Spleen (tissue), 11 donors: ENCODE results near the gene DNAL4. TPM values are rescaled to one million over a fixed set of nuclear protein-coding genes. Genes with fewer than 3 reads are reported as not detected.

ENCODE experiments used
- DNase-seq: peaks from one replicate; pipeline ENCODE4 v3.0.0-alpha.2; 2020
- H3K27ac ChIP-seq, 8 donors: fragments of 200-600 bp; sonication (generic) in 7 of 8; 1 replicate in 4 of 8; 2 replicates in 4 of 8; pipeline versions ENCODE4 v1.5.0 to v1.8.0; 2016 to 2021; ENCODE audit warnings: inconsistent platforms in 4 of 8, mild to moderate bottlenecking in 4 of 8, moderate library complexity in 1 of 8
- H3K27me3 ChIP-seq, 7 donors: fragments of 200-600 bp; sonication (generic) in 6 of 7; replicated peaks in 1 of 7; 1 replicate in 4 of 7; 2 replicates in 3 of 7; pipeline versions ENCODE4 v1.5.0 to v1.8.0; 2016 to 2021; ENCODE audit warnings: inconsistent platforms in 3 of 7, mild to moderate bottlenecking in 1 of 7
- H3K36me3 ChIP-seq, 6 donors: fragments of 200-600 bp; sonication (generic) in 5 of 6; 1 replicate in 4 of 6; 2 replicates in 2 of 6; pipeline versions ENCODE4 v1.5.0 to v1.8.0; 2016 to 2021; ENCODE audit warnings: inconsistent platforms in 2 of 6
- H3K4me1 ChIP-seq, 6 donors: fragments of 200-600 bp; sonication (generic) in 5 of 6; 1 replicate in 3 of 6; 2 replicates in 3 of 6; pipeline versions ENCODE4 v1.5.0 to v1.8.0; 2016 to 2021; ENCODE audit warnings: inconsistent platforms in 3 of 6
- H3K4me3 ChIP-seq, 8 donors: fragments of 200-600 bp; sonication (generic) in 7 of 8; 1 replicate in 4 of 8; 2 replicates in 4 of 8; pipeline versions ENCODE4 v1.5.0 to v1.8.0; 2016 to 2021; ENCODE audit warnings: inconsistent platforms in 4 of 8, mild to moderate bottlenecking in 4 of 8, moderate library complexity in 2 of 8
- H3K9me3 ChIP-seq, 8 donors: fragments of 200-600 bp; sonication (generic) in 7 of 8; 1 replicate in 4 of 8; 2 replicates in 4 of 8; pipeline versions ENCODE4 v1.5.0 to v1.8.0; 2016 to 2021; ENCODE audit warnings: inconsistent platforms in 4 of 8
- CTCF ChIP-seq, 11 experiments: fragments of 200-600 bp in 7 of 11; fragments of 450-650 bp in 4 of 11; sonication (generic) in 4 of 11; IDR thresholded peaks in 8 of 11; conservative IDR thresholded peaks in 3 of 11; 1 replicate in 7 of 11; 2 replicates in 4 of 11; pipeline versions ENCODE4 v1.4.0 to v1.8.0; 2016 to 2021; ENCODE audit warnings: antibody characterized with exemption in 11 of 11, inconsistent platforms in 4 of 11, mild to moderate bottlenecking in 1 of 11
- POLR2A ChIP-seq, 3 donors: fragments of 450-650 bp; IDR thresholded peaks; one replicate each; pipeline ENCODE4 v1.5.1; 2017; ENCODE audit warnings: antibody characterized with exemption in 3 of 3, mild to moderate bottlenecking in 1 of 3
- POLR2AphosphoS5 ChIP-seq, 3 donors: sonication (generic); formaldehyde crosslinking; IDR thresholded peaks; one replicate each; pipeline ENCODE4 v1.5.1; 2017; ENCODE audit warnings: antibody characterized with exemption in 3 of 3
- WGBS, 5 donors: extraction: QIAGEN DNeasy Blood & Tissue Kit in 3 of 5; methylation state at CpG; one replicate each; pipeline versions ENCODE4 v1.1.5 to v1.1.7; 2013 to 2018; 5-methylcytosine and 5-hydroxymethylcytosine counted together
- intact Hi-C: fragments of 100-400 bp; cut with DNase I; formaldehyde crosslinking; loops from one replicate; pipeline ENCODE4 v1.15.0; 2023; ENCODE audit warnings: low total_unique reads
- polyA plus RNA-seq, 3 donors: library from polyadenylated mRNA; stranded (reverse); fragments of 200-250 nt; gene quantifications; one replicate each; pipeline ENCODE4 v1.2.1, GENCODE V29; 2013
- total RNA-seq, 7 donors: library from RNA; depleted of rRNA in 3 of 7; stranded (reverse); fragments of >200 nt in 3 of 7; fragmentation: NEBNext Ultra II Directional in 4 of 7; extraction: Animal tissue kit (Norgen Biotek cat#: 25700) in 4 of 7; gene quantifications; one replicate each; pipeline versions ENCODE4 v1.1.0 to v1.2.1, GENCODE V29; 2016 to 2021
- donor health status: healthy with polysubstance abuse.
- donor health status: DM: no; HTN: no; CAD: no; lungs with moderate emphysema.
- donor health status: DM: no; HTN: no; CAD: no.
- donor health status: Bipolar disorder and iron deficiency.
- donor health status: healthy.
- donor health status: DM: no; HTN: no; CAD: no.
- donor health status: DM: yes; HTN: yes; CAD: no.

Gene DNAL4
- total and polyA plus RNA-seq, 10 donors: 8.6 to 17.6 (median 12.5) TPM

- H3K36me3 ChIP-seq: peaks cover 0 to 46% (median 12%) of the 10 kb centered on the region in 6 donors
- intact Hi-C loops: loop anchor here (5.0 kb wide), 1 partner anchor 76 kb away; no protein-coding TSS in a partner anchor
- peaks cover 6 to 22% (median 12%) of the 10 kb centered on the region in 6 donors for H3K4me1 ChIP-seq
- TF ChIP-seq CTCF (IDR thresholded peaks at IDR 0.05 in 8 of 11, conservative IDR thresholded peaks at IDR 0.05 in 3 of 11) (no peak), POLR2A (IDR thresholded peaks at IDR 0.05) (no peak), POLR2AphosphoS5 (IDR thresholded peaks at IDR 0.05) (no peak)
- no peak overlapping the region for H3K4me3 ChIP-seq
- WGBS, 5 donors: 93 to 96% (median 94%) methylated on average over 10 to 13 of the region's 13 CpGs
- no peak overlapping the region for H3K27ac ChIP-seq
- no peaks in the 10 kb centered on the region for H3K9me3 ChIP-seq
- no peak for DNase-seq
- H3K27me3 ChIP-seq: no peaks in the 10 kb centered on the region
These were observed 12.9 kb downstream of the DNAL4 start for GRCh38 chr22:38781033-38781432.

DNA sequence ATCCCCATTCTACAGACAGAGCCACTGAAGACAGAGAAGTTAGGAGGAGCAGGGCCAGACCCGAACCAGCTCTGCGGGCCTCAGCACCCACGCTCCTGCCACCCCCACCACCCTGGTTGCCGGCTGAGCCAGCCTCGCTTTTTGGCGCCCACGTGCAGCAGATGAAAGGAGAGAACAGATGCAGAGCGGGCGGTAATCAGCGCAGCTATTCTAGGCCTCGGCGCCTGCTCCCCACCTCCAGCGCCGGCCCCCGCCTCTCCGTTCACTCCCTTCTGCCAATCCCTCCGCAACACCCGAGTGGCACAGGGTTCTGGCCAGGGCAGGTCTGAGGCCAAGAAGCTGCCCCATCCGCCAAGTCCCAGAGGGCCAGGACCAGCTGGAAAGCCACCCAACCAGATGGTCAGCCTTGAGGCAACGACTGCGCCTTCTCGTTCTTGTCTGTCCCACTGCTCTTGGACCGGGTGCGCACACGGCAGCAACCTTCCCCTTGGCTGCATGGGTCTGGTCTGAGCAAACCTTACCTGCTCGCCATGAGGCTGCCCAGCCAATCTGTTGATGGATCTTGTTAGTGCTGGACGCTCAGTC lies 16.8 kb downstream of the DNAL4 start:
- TF ChIP-seq POLR2A (IDR thresholded peaks at IDR 0.05): no peak
- TF ChIP-seq CTCF (IDR thresholded peaks at IDR 0.05 in 8 of 11, conservative IDR thresholded peaks at IDR 0.05 in 3 of 11): no peak
- TF ChIP-seq POLR2AphosphoS5 (IDR thresholded peaks at IDR 0.05): no peak
- Histone ChIP-seq H3K27me3 (no peaks in the 10 kb centered on the region), H3K4me3 (no peak overlapping the region), H3K4me1 (peaks cover 0 to 20% (median 6%) of the 10 kb centered on the region in 6 donors), H3K36me3 (peaks cover 0 to 46% (median 12%) of the 10 kb centered on the region in 6 donors), H3K9me3 (no peaks in the 10 kb centered on the region), H3K27ac (no peak overlapping the region)
- no peak for DNase-seq
- intact Hi-C loops: no loop called here
- 88 to 96% (median 95%) methylated on average over 24 to 27 of the region's 27 CpGs for WGBS, 5 donors

DNA sequence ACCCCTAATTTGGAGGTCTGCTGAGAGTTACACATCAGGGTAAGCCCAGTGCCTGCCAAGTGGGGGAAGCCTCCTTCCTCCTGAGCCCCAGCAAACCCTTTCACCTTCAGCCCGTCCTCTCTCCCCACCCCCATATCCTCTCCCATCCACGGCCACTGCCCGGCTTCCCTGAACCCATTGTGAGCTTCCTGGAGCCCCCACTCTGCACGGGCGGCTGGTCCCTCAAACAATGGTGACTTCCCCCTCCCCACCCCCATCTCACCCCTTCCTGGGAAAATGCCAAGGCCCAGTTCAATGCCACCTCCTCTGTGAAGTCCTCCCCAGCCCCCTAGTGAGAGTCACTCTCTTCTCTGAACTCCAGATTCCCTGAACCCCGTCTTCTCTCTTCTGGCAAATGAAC lies 17.9 kb downstream of the DNAL4 start:
- WGBS, 5 donors: 43 to 61% (median 51%) methylated on average over 6 of the region's 6 CpGs
- Histone ChIP-seq H3K27me3 (no peaks in the 10 kb centered on the region), H3K9me3 (no peaks in the 10 kb centered on the region), H3K27ac (peak overlapping the region in 1 of 8 donors; percentile 1), H3K4me1 (peaks cover 0 to 15% (median 3%) of the 10 kb centered on the region in 6 donors), H3K36me3 (peaks cover 0 to 36% (median 12%) of the 10 kb centered on the region in 6 donors), H3K4me3 (no peak overlapping the region)
- DNase-seq: no peak
- intact Hi-C loops: no loop called here
- no peak for TF ChIP-seq POLR2A (IDR thresholded peaks at IDR 0.05)
- no peak for TF ChIP-seq POLR2AphosphoS5 (IDR thresholded peaks at IDR 0.05)
- no peak for TF ChIP-seq CTCF (IDR thresholded peaks at IDR 0.05 in 8 of 11, conservative IDR thresholded peaks at IDR 0.05 in 3 of 11)

- Histone ChIP-seq H3K4me3 (no peak overlapping the region), H3K36me3 (peaks cover 0 to 32% (median 10%) of the 10 kb centered on the region in 6 donors), H3K4me1 (peaks cover 0 to 15% (median 3%) of the 10 kb centered on the region in 6 donors), H3K27me3 (no peaks in the 10 kb centered on the region), H3K9me3 (no peaks in the 10 kb centered on the region), H3K27ac (peak overlapping the region in 1 of 8 donors; percentile 1)
- WGBS, 5 donors: 72 to 74% (median 72%) methylated on average over 12 to 13 of the region's 13 CpGs
- intact Hi-C loops: no loop called here
- TF ChIP-seq POLR2A (IDR thresholded peaks at IDR 0.05): no peak
- DNase-seq: no peak
These were observed 18.3 kb downstream of the DNAL4 start for GRCh38 chr22:38775656-38776055.
